ENCODE results near the gene APOA4.

APOA4 gene

DNA sequence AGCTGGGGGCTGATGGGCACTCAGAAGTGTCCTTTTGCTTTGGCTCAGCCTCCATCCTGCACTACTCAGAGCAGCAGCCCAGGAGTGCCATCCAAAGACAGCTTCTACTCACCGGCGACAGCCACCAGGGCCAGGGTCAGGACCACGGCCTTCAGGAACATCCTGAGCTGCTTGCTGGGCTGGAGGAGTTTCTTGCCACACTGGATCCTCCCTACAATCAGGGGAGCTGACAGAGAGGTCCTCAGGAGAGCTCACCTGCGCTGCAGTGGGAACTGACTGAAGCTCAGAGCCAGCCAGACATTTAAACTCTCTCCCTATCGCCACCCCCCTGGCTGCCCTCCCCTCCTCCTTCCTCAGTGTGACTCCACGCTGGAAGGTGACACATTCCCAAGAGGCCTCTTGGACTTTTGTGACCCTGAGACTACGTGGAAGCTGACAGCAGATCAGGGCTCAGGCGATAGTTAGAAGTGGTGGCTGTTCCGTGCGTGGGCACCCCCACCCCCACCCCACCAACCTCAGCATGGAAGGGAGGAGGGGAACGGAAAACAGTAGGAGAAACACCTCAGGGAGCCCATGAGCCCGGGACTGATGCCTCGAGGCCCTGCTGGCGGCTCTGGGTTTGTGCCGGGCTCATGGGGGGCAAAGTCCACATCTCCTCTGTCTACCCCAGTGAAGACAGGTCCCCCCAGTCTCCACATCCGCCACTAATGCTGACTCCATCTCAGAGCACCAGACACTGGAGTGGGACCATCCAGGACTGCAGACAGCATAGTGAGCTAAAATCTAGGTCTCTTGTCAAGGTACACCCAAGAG lies at the start of gene APOA4:
Gene APOA4 (minus strand): TSS at position 274 of the 813 bp plus-strand sequence. CDS start 113 bp downstream, at position 161.
- DNase-seq (ENCODE audit: low spot score) = no peak

DNA sequence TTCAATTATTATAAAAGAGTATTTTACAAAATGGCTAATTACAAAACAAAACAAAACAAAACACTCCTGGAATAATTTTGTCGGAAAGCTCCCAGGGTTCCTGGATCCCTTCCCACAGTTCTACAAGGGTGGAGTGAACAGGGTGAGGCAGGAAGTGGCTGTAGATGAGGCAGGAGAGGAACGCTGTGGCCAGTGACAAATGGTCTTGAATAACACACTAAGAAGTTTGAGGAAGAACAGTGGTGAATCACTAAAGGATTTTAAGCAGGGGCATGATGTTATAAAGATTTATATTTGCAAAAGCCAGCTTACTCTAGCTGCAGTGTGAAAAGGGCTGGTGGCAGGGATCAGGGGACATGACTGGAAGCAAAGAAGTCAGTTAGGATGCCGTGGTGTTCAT lies 48.1 kb upstream of the APOA4 start:
- DNase-seq (ENCODE audit: low spot score) = no peak

- no peak for DNase-seq (ENCODE audit: low spot score)
These were observed 47.0 kb upstream of the APOA4 start for GRCh38 chr11:116870054-116870453.

- no peak for DNase-seq (ENCODE audit: low spot score)
These were observed 46.5 kb upstream of the APOA4 start for GRCh38 chr11:116869610-116870009.

- no peak for DNase-seq (ENCODE audit: low spot score)
These were observed 45.0 kb upstream of the APOA4 start for GRCh38 chr11:116868066-116868465.

DNA sequence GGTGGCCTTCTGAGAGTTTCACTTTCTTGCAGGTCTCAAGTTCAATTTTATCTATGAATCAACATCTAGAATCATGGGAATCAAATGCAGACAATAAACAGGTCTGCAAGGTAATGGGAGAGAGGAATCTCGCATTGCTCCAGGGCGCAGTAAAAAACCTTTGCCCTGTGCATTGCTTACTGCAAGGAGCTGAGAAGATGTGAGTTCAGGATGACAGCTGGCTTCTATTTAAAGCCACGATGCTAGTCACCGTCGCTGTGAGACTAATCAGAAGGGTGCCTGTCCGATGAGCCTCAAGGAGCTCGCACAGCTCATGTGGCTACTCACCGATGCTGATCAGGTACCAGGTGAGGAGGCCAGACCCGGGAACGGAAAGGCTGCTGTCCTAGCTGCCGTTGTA lies 44.5 kb upstream of the APOA4 start:
- DNase-seq (ENCODE audit: low spot score) = no peak

GRCh38 chr11:116866804-116867455 lies 43.8 kb upstream of the APOA4 start:
- no peak for DNase-seq (ENCODE audit: low spot score)

DNA sequence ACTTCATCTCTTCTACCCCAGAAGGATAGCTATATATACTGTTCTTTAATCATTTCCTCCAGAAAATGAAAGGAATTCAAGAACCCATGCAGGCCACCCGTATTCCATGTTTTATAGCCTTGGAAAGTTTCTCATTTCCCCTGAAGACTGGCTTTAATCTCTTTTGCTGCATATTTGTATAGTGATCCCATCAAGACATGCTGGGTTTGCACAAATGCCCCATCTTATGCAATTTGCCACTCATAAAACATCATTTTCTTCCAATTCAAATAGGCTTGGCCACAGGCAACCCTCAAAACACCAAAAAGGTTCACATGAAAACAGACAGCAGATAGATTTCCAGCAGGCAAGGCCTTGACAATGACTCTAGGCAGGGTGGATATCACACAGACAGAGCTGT lies 42.6 kb upstream of the APOA4 start:
- no peak for DNase-seq (ENCODE audit: low spot score)

DNA sequence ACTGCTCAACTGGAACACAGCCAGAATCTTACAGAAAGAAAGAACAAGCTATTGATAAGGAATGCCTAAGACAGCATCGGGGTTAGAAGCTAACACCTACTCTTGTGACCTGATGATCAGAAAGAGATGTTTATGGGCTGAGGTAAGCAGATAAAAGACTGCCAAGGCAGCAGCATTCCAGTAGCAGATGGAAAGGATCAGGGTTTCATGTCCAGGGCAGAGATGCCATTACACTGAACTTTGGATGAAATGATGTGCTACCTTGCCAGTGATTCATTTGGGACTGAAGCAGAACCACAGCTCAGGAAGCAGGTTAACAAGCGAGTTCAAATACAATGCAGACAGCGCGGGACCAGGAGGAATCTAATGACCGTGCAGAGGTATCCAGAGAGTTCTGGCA lies 41.4 kb upstream of the APOA4 start:
- DNase-seq (ENCODE audit: low spot score) = no peak

GRCh38 chr11:116862951-116863350 lies 39.8 kb upstream of the APOA4 start:
- no peak for DNase-seq (ENCODE audit: low spot score)

DNA sequence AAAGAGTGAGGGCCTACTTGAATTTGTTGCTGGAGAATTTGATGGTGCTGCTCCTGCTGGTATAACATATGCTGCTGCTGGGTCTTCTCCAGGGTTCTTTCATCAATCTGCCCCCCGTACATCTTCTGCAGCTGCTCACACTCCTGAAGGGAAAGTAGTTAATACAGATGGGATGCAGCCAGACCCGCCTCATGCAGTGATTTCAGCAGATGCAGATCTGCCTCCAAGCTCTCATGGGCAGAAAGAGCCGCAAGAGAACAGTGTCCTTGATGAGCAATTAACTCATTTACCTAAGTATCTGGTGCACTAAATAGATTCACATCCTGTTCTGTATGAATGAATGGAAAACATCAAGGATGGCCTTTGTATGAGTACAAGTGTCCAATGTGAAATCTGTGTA lies 39.1 kb upstream of the APOA4 start:
- DNase-seq (ENCODE audit: low spot score) = no peak

DNA sequence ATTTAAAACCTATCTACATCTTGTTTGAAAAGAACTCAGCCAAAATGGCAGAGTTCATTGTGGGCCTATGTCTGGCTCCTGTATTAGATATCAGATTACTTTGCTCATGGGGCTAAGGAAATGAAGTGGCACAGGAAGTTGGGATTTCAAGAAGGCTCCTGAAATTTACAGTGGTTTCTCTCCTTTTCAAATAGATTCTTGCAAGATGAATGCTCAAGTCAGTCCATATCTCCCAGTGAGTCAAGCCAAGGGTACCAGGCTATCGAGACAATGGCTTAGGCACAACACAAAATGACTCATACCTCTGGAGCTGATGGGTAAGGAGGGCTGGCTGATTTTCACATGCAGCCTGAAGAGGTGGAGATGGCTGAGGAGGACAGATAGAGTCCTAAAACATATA lies 38.4 kb upstream of the APOA4 start:
- DNase-seq (ENCODE audit: low spot score) = no peak

GRCh38 chr11:116860303-116860702 lies 37.2 kb upstream of the APOA4 start:
- DNase-seq (ENCODE audit: low spot score) = no peak

DNA sequence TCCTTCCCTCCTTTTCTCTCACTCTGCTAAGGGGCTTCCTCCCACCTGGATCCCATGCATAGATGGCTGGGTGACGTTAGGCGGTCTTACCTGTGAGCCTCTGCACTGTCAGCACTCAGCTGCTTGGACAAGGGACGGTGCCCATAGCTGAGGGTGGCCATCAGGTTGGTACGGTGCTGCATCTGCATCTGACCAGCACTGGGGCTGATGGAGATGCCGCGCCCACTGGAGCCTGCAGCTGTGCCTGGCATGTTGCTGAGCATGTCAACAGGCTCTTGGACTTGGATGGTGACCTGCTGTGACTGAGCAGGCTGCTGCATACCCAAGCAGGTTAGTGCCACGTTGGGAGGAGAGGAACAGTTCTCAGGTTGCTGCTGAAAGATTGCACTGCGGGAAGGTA lies 36.1 kb upstream of the APOA4 start:
- no peak for DNase-seq (ENCODE audit: low spot score)

GRCh38 chr11:116857936-116858335 lies 34.8 kb upstream of the APOA4 start:
- DNase-seq (ENCODE audit: low spot score) = no peak

DNA sequence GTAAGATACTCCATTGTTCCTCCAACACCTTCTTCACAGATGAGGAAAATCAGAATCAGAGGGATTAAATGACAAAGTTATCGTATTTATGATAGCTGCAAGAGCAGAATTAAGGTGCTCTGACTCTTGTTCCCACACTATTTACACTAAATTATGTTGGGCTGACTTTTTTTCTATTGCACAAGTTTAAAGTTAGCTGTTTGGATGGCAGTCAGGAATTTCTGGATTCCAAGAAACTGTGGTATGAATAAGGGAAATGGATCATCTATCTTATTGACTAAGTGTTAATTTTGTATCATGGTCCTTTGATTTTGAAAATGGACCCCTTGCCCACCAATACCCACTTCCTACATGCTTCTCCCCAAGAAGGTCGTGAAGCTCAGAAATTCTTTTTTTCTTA lies 34.2 kb upstream of the APOA4 start:
- DNase-seq (ENCODE audit: low spot score) = no peak

DNA sequence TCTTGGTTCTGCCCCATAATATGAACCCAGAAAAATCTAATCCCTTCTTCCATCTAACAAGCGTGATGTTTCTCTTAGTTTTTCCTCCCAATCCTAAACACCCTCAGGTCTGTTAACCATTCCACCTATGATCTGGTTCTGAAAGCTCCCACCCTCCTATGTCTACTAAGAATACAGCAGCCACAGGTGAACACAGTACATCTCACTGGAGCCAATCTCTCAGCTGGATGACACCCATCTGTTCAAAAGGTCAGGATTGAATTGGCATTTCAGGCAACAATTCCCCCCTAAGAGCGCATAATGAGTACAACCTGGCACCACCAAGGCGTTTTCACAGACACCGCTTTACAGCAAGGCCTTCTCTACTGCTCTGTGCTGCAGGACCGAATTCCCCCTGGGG lies 33.3 kb upstream of the APOA4 start:
- no peak for DNase-seq (ENCODE audit: low spot score)

GRCh38 chr11:116855413-116855812 lies 32.3 kb upstream of the APOA4 start:
- DNase-seq (ENCODE audit: low spot score) = no peak

- DNase-seq (ENCODE audit: low spot score) = peak; percentile 49
These were observed 30.5 kb upstream of the APOA4 start for GRCh38 chr11:116853461-116854073.

- DNase-seq (ENCODE audit: low spot score) = no peak
These were observed 29.3 kb upstream of the APOA4 start for GRCh38 chr11:116852261-116853031.

DNA sequence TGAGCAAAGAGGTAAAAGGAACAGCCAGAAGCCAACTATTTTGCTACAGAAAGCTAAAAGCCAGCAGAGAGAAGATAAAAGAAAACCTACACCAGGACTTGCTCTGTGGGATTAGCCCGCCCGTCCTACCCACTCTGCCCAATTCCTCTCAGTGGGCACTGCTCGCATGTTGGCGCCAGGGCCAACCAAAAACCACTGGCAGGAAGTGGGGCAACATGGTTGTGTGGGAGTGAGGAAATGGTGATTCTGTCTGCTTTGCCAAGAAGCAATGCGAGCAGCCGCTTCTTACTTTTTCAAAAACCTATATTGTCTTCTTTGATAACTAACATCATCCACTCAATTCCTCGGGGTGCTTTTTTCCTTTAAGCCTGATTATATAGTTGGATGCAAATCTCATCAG lies 28.5 kb upstream of the APOA4 start:
- no peak for DNase-seq (ENCODE audit: low spot score)

- no peak for DNase-seq (ENCODE audit: low spot score)
These were observed 26.4 kb upstream of the APOA4 start for GRCh38 chr11:116849486-116849885.

DNA sequence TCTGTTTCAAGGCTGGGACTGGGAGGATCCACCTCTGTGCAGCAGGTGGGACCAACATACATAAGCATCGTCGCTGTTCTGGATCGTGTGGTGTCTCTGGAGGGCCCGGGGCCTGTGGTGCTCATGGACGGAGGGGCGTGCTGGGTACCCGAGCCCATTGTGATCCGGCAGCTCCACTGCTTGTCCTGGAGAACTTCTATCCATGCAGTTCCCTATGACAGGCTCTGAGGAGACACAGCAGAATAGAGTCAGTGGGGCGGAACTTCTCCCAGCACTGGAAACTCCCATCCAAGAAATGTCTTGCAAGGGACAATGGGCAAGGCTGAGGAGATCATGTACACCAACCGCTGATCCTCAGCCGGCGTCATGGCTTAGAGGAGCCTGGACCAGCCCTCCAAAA lies 26.0 kb upstream of the APOA4 start:
- DNase-seq (ENCODE audit: low spot score) = no peak
